T-helper 22 cell (primary cell): ENCODE data around the gene EEF1AKMT1.
"Not testable (repeated sequence)": the region's sequence is repeated elsewhere in the genome, so short reads cannot be mapped to it uniquely, and the experiment has no call there.

ENCODE experiments used
- DNase-seq: peaks from one replicate; pipeline ENCODE4 v3.0.0-alpha.2; 2020; ENCODE audit warnings: low read depth

EEF1AKMT1 gene

DNA sequence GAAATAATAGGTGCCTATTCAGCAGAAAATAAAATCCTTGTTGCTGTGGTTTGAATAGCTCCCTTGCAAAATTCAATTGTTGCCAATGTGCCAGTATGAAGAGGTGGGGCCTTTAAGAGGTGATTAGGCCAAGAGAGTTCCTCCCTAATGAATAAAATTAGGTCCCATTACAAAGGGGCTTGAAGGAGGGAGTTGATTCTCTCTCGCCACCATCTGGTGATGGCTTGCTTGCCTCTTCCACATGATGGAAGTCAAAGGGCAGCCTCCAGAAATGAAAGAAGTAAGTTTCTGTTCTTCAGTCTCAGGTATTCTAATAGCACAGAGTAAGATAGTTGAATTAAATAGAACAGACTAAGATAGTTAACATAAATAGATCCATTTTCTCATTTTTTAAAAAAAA is 3.0 kb upstream of the EEF1AKMT1 start:
- no peak for DNase-seq

DNA sequence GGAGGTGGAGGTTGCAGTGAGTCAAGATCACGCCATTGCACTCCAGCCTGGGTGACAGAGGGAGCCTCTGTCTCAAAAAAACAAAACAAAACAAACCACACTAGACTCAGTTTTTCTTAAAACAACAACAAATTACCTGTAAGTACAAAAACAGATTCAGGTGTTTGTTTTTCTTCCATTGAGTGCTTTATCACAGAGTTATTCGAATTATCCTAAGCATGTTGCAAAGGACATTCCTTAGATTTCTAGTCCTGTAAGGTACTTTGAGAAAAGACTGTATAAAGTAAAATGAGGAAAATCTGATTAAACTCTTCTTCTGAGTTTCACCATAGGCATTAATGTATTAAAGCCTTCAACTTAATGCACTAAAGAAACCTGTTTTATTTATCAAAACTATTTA is 2.2 kb upstream of the EEF1AKMT1 start:
- DNase-seq = no peak

DNA sequence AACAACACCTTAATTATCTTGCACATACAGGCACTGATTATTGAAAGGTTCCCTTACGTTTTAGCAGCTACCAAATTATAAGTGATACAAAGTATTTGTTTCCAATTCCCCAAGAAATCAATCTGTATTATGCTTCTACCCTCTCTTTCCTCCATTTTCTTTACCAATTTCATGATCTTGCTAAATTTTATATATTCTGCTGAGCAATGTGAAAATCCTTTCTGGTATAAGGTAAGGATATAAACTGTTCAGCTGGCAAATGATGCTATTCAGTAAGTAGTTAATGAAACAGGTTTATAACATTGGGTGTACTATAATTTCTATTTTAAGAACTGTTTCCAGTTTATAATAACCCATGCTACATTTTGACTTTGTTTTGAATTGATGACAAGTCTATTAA is 985 bp upstream of the EEF1AKMT1 start:
- DNase-seq = no peak

DNA sequence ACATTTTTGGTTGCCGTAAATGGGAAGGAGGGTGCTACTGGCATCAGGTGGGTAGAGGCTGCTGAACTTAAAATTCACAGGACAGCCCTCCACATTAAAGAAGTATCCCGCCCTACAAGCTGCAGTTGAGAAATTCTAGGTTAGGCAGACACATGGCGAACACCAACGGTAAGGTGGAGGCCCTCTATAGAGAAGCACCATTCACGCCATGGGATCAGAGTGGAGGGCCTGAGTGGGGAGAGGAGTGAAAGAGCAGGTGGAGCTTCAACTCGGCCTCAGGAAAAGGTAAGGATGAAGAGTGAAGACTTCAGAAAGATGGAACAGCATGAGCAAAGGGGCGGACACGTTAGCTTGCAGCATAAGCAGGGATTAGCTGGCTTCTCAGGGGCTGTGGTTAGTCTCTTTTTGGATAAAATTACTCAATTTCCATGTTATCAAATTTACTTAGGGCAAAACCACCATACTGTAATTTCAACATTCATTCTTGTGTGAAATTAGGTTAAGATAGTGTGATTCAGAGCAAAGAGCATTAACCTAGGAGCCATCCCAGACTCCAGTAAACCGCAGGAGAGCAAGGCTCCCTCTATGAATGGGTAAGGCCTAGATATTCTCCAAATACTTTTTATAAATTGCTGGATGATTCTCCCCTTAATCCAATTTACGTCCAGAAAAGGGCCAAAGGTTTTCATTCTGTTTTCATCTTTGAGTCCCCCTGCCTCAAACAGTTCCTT is 1.2 kb downstream of the EEF1AKMT1 start:
- DNase-seq = no peak

DNA sequence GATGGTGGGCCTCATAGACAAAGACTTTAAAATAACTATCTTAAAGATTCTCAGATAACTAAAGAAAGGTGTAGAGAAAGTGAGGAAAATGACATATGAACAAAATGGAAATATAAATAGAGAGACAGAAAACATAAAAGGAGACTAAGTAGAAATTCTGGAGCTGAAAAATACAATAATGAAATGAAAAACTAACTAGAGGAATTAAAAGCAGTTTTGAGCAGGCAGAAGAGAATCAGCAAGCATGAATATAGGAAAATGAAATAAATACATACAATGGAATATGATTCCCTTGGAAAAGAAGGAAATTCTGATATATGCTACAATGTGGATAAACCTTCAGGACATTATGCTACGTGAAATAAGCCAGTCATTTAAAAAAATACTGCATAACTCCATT is 3.9 kb downstream of the EEF1AKMT1 start:
- no peak for DNase-seq

DNA sequence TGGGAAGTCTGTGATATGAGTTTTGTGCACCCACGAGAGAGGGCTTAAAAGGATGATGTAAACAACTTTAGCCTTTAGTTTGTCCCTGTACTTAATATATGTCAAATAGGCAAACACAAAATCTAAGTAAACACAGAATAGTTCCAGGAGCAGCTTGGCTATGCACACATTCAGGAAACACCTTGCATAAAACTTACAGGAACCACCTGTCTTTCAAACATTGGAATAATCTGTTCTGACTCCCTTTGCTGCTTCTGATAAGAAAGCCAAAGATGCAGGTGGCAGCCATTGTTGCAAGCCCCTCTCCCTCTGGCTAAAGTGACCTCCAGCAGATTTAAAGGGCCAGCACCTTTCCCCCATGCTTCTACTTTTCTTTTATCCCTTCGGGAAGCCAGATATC is 4.7 kb downstream of the EEF1AKMT1 start:
- DNase-seq = no peak

DNA sequence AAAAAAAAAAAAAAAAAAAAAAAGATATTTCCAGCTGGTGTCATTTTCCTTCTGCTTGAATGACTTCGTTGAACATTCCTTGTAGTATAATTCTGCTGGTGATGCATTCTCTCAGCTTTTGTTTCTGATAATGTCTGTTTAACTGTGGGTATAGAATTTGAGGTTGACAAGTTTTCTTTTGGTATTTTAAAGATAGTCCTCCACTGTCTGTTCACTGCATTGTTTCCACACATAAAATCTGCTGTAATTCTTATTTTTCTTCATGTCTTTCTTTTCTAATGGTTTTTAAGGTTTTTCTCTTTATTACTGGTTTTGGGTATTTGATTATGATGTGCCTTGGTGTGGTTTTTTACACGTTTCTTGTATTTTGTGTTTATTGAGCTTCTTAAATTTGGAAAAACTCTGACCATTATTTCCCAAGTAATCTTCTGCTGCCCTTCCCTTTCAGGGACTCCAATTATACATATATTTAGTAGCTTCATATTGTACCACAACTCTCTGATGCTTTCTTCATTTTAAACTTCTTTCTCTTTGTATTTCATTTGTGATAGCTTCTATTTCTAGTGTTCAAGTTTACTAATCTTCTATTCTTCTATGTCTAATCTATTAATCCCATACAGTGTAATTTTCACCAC is 6.3 kb downstream of the EEF1AKMT1 start:
- DNase-seq = no peak

DNA sequence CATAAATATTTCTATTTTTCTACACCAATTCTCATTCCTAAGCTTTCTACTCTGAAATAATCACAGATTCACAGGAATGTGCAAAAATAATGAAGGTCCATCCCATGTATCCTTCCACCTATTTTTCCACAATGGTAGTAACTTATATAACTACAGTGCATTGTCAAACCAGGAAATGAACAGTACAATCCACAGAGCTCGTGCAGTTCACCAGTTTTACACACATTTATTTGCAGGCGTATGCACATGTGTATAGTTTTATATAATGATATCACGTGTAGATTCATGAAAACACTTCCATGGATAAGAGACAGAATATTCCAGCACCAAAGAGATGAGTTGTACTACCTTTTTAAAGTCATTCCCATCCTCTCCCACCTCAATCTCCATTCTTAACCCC is 12.9 kb downstream of the EEF1AKMT1 start:
- no peak for DNase-seq

DNA sequence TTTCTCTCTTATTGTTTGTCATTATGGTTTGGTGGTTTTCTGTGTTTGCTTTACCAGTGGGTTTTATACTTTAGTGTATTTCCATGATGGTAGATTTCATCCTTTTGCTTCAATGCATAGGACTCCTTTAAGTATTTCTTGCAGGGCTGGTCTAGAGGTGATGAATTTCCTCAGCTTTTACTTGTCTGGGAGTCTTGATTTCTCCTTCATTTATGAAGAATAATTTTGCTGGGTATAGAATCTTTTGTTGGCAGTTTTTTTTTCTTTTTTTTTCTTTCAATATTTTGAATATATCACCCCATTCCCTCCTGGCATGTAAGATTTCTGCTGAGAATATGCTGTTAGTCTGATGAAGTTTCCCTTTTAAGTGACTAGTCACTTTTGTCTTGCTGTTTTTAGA is 19.8 kb downstream of the EEF1AKMT1 start:
- DNase-seq = no peak

DNA sequence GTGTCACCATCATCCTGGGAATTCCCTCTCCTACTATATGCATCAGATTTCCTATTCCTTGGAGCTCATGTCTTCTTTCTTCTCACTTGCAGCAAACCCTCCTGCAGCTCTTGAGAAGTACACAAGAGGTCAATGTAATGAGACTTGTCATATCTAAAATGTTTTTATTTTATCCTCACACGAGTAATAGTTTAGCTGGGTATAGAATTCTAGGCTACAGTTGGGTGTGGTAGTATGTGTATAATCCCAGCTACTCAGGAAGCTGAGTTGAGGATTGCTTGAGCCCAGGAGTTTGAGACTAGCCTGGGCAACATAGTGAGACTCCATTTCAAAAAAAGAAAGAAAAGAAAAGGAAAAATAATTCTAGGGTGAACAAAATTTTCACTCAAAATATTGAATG is 24.4 kb downstream of the EEF1AKMT1 start:
- DNase-seq = no peak

DNA sequence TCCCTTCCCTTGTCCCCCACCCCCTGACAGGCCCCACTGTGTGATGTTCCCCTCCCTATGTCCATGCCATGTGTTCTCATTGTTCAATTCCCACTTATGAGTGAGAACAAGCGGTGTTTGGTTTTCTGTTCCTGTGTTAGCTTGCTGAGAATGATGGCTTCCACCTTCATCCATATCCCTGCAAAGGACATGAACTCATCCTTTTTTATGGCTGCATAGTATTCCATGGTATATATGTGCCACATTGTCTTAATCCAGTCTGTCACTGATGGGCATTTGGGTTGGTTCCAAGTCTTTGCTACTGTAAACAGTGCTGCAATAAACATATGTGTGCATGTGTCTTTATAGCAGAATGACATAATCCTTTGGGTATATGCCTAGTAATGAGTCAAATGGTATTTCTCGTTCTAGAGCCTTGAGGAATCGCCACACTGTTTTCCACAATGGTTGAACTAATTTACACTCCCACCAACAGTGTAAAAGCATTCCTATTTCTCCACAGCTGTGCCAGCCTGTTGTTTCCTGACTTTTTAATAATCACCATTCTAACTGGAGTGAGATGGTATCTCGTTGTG is 29.8 kb downstream of the EEF1AKMT1 start:
- DNase-seq = not testable (repeated sequence)

DNA sequence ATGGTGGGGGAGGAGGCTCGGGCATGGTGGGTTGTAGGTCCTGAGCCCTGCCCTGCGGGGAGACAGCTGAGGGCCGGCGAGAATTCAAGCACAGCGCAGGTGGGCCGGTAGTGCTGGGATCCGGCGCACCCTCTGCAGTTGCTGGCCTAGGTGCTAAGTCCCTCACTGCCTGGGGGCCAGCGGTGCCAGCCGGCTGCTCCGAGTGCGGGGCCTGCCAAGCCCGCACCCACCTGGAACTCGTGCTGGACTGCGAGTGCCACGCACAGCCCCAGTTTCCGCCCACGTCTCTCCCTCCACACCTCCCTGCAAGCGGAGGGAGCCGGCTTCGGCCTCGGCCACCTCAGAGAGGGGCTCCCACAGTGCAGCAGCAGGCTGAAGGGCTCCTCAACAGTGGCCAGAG is 33.7 kb downstream of the EEF1AKMT1 start:
- DNase-seq = no peak

DNA sequence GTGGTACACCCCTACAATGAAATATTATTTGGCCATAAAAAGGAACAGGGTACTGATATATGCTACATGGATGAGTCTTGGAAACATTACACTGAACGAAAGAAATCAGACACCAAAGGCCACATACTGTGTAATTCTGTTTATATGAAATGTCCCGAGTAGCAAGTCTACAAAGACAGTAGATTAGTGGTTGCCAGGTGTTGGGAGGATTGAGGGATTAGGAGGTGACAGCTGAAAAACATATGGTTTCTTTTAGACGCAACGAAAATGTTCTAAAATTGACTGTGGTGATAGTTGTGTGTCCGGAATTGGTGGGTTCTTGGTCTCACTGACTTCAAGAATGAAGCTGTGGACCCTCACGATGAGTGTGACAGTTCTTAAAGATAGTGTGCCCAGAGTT is 35.1 kb downstream of the EEF1AKMT1 start:
- DNase-seq = no peak

DNA sequence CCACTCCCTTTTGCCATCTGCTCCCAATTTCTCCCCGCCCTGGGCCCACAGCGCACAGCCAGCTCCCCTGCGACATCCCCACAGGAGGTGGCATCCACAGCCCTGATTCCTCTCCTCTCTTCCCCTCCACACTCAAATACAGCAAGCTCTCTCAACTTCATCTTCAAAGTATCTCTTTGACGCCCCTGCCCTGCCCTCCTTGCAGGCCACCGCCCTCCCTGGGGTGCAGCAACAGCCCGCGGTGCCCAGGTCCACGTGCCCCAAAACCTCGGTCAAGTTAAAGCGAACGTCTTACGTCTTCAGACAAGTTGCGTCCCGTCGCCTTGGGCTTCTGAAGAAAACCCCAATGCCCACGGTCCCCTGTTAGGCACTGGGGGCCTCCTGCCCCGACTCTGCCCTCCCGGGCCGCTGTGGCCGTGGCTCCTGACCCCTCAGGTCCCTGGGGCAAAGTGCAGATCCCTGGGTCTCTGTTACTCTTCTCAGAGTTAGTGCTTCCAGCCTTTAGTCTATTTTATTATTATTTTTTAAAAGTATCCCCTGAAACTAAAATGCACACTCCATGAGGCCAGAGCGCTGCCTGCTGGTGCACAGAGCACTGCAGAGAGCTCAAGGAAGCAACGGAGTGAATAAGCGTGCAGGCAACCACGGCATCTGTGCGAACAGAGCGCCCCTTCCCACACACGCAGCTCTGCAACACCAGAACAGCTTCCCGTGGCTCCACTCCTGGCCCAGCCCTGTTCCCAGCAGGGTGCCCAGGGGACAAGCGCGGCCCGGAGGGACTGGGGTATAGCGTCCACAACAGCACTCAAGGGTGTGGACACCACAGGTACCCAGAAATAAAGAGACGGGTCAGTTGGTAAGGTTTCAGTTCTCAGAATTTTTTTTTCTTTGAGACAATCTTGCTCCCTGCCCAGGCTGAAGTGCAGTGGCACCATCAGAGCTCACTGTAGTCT is 43.9 kb downstream of the EEF1AKMT1 start:
- no peak for DNase-seq

DNA sequence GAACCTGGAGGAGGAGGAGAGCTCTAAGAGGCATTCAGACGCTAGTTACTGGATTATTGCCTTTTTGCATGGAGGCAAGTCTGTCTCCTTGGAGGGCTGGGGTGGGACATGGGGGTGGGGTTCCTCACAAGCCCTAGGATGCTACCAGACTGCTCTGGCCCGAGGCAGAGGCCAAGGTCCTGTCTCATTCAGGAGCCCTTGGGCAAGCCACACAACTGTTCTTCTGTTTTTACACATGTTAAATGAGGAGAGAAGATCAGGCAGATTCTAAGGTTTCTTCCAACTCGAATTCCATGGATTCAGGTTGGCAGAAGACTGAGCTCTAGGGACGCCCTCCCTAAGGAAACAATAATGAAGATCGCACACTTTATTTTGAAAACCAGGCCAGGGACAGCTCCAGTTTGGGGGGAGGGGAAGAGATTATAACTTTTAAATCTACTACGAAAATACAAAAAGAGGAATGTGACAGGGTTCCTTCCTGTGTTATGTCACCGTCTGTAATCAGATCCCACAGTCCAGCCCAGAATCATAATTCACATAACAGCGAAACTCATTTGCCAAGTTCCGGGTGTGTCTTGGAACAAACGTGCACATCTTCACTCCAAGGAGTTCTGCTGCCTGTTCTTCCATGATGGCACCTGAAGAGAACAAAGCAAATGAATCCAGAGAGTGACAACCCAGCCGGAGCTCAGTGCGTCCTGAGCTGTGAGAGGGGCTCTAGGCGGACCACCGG is 45.0 kb downstream of the EEF1AKMT1 start:
- DNase-seq = no peak

DNA sequence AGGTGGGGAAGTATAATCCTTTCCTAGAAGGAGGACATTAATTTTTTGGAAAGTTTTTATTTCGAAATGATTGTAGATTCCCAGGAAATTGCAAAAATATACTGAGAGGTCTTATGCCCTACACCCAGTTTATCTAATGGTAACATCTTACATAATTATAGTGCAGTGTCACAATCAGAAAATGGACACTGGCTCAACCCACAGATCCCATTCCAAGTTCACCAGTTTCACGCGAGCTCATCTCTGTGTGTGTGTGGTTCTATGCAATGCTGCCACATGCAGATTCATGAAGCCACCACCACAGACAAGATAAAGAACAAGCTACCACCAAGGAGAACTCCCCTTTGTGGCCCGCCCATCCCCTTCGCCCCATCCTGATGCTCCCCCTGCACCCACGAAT is 45.9 kb downstream of the EEF1AKMT1 start:
- no peak for DNase-seq

DNA sequence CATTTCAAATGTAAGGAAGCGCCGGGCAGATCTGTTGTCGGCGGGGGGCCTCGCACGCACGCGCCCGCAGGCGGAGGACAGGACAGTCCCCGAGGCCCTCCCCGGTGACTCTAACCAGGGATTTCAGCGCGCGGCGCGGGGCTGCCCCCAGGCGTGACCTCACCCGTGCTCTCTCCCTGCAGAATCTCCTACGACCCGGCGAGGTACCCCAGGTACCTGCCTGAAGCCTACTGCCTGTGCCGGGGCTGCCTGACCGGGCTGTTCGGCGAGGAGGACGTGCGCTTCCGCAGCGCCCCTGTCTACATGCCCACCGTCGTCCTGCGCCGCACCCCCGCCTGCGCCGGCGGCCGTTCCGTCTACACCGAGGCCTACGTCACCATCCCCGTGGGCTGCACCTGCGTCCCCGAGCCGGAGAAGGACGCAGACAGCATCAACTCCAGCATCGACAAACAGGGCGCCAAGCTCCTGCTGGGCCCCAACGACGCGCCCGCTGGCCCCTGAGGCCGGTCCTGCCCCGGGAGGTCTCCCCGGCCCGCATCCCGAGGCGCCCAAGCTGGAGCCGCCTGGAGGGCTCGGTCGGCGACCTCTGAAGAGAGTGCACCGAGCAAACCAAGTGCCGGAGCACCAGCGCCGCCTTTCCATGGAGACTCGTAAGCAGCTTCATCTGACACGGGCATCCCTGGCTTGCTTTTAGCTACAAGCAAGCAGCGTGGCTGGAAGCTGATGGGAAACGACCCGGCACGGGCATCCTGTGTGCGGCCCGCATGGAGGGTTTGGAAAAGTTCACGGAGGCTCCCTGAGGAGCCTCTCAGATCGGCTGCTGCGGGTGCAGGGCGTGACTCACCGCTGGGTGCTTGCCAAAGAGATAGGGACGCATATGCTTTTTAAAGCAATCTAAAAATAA is 52.1 kb downstream of the EEF1AKMT1 start:
- DNase-seq = no peak

DNA sequence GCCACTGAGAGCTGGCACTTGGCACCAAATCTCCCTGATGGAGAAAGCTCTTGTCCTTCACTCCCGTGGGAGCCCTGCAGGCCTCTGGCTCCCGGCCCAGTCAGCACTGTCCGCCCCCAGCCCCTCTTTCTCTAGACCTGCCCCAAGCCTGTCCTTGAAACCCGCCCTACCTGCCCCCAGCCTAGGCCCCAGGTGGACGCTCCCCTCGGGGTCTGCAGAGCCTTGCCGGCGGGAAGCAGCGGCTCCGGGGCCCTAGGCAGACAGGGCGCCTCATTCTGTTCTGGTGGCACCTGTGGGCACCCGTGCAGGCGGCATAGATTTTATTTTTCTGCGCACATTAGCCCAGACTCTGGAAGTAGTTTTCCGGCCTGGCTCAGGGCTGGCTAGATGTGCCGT is 52.7 kb downstream of the EEF1AKMT1 start:
- no peak for DNase-seq

DNA sequence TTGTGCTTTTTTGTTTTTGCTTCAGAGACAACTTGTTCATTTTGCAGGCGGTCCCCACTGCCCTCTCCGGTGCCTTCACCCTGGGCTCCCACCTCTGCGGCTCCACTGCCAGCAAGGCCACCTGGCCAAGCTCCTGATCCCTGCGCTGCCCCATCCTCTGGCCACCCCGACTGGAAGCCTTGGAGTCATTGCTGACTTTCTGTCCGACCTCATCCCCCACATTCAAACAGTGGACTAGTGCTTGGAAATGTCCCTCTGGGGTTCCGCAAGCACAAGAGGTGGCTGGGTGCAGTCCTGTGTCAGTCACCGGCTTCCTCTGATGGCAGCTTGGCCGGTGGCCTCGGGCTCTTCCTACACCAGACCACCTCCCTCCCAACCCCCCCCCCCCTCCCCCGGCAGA is 53.3 kb downstream of the EEF1AKMT1 start:
- DNase-seq = no peak

DNA sequence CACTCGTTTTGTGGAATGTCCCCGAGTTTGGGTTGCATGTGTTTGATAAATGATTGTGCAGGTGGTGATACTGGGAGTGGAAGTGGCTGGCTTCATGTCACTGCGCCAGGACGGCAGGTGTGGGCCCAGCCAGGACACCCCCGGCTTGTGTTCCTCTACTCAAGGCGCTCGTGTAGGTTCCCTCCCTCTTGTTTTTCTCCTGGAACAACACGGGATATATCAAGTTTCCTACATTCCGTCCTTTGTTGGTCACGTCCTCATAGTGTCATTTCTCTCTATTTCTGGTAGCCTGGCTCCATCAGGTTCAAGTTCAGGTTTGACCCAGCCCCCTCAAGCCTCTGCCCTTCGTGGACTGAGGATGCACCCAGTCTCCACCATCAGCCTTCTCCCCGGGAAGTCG is 54.0 kb downstream of the EEF1AKMT1 start:
- no peak for DNase-seq
